AG04450 (cell line): ENCODE measurements around the gene COL5A1. TPM values are rescaled to one million over a fixed set of nuclear protein-coding genes. Genes with fewer than 3 reads are reported as not detected.

Source experiments
- CTCF ChIA-PET: fragments of 300-600, 350-600 bp; formaldehyde crosslinking; extraction: SDS; loops from one replicate; lab custom pipeline; 2022; ENCODE audit warnings: antibody characterized with exemption, inconsistent platforms; lab: Charles Lee
- POLR2A ChIA-PET: fragments of 350-600 bp; formaldehyde crosslinking; extraction: SDS; loops from one replicate; lab custom pipeline; 2021; ENCODE audit warnings: antibody characterized with exemption, inconsistent platforms; lab: Yijun Ruan, JAX
- DNase-seq: peaks from one replicate; pipeline ENCODE4 v3.0.0-alpha.2; 2011; ENCODE audit warnings: low read depth, low spot score
- H3K27ac ChIP-seq: one replicate; pipeline ENCODE4 v1.5.1; 2012; ENCODE audit warnings: low read depth, low read length, control low read depth
- H3K27me3 ChIP-seq: one replicate; pipeline ENCODE4 v1.6.0; 2012; ENCODE audit warnings: low read length; ENCODE audit not compliant: control insufficient read depth, insufficient read depth
- H3K4me3 ChIP-seq: 2 replicates; pipeline ENCODE4 v1.5.1; 2011; ENCODE audit warnings: mild to moderate bottlenecking, low read depth, low read length, control low read depth
- H3K9me3 ChIP-seq: 2 replicates; pipeline ENCODE4 v1.5.1; 2012; ENCODE audit warnings: low read length; ENCODE audit not compliant: control insufficient read depth, insufficient read depth
- polyA plus RNA-seq: library from polyadenylated mRNA; depleted of rRNA; stranded (reverse); fragments of >200 nt; gene quantifications from 2 replicates; pipeline ENCODE4 v1.2.3, GENCODE V29; 2011
- TF ChIP-seq, protein P1 (sequence below): IDR thresholded peaks from 2 replicates; pipeline ENCODE4 v1.5.1; 2011; ENCODE audit warnings: low read depth, low read length, control low read depth, inconsistent platforms

The COL5A1 gene
- polyA plus RNA-seq, 1 experiment = 73.3 TPM

- ChIA-PET POLR2A (no interaction called here), CTCF (no interaction called here)
- Histone ChIP-seq H3K4me3 (no peak overlapping the region), H3K27me3 (no peaks in the 10 kb centered on the region), H3K27ac (no peak overlapping the region), H3K9me3 (peaks cover 6% of the 10 kb centered on the region; the same call in 1 of the 2 replicates)
- TF ChIP-seq, protein P1, sequence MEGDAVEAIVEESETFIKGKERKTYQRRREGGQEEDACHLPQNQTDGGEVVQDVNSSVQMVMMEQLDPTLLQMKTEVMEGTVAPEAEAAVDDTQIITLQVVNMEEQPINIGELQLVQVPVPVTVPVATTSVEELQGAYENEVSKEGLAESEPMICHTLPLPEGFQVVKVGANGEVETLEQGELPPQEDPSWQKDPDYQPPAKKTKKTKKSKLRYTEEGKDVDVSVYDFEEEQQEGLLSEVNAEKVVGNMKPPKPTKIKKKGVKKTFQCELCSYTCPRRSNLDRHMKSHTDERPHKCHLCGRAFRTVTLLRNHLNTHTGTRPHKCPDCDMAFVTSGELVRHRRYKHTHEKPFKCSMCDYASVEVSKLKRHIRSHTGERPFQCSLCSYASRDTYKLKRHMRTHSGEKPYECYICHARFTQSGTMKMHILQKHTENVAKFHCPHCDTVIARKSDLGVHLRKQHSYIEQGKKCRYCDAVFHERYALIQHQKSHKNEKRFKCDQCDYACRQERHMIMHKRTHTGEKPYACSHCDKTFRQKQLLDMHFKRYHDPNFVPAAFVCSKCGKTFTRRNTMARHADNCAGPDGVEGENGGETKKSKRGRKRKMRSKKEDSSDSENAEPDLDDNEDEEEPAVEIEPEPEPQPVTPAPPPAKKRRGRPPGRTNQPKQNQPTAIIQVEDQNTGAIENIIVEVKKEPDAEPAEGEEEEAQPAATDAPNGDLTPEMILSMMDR = no peak
- DNase-seq = no peak
Observed at GRCh38 chr9:134728801-134729495, 87.3 kb downstream of the COL5A1 start.

DNA sequence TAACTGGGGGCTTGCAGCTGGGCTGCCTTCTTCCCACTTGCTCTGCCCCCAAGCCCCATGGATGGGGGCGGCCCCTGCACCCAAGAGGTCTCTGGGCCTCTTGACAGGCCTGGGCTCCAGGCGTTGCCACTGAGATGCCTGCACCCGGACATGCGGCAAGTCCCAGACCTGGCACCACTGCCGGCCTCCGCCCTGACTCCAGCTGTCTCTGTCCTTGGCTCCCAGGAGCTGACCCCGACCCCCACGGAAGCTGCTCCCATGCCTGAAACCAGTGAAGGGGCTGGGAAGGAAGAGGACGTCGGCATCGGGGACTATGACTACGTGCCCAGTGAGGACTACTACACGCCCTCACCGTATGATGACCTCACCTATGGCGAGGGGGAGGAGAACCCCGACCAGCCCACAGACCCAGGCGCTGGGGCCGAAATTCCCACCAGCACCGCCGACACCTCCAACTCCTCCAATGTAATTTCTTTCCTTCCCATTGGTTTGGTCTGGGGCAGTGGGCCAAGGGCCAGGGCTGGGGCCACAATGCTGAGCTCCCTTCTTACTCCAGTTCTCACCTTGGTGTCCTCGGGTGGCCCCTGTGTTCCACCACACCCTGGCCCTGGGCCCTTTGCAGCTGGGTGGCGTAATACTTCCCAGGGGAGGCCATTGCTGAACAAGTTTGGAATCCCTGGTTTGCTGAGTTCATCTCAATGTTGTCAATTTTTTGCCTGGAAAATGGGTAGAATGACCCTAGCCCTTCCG, 88.6 kb downstream of the COL5A1 start:
- POLR2A ChIA-PET = no interaction called here
- TF ChIP-seq, protein P1 = no peak
- CTCF ChIA-PET = no interaction called here
- H3K4me3 ChIP-seq = no peak overlapping the region
- H3K27ac ChIP-seq = no peak overlapping the region
- no peak for DNase-seq
- no peaks in the 10 kb centered on the region for H3K27me3 ChIP-seq
- peaks cover 6% of the 10 kb centered on the region; the same call in 1 of the 2 replicates for H3K9me3 ChIP-seq

DNA sequence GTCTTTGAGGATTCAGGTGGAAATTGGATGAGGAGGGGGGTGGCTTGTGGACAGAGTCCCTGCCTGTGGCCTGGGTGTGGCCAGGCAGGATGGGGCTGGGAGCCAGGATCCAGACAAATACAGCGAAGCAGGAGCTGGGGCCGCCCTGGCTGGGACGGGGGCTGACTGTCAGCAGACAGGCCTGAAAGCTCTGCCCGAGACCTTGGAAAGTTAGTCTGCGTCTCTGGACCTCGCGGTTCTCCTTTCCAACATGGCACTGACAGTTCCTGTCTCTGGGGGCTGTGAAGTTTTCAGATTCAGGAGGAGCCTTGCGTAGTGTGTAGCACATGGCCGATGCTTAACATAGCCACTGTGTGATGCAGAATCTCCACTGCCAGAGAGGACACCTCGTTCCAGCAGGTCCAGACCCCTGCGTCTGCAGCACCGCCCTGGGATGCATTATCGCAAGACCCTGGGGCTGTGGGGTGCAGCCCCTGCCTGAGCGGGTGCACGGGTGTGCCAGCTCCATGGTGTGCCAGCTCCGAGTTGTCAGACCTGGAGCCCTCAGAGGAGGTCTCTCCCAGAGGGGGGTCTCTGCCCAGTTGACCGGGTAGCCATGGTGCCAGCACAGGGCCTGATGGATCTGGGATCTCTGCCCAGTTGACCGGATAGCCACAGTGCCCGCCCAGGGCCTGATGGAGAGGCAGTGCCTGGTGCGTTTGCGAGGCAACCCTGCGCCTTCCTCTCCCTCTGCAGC, 89.3 kb downstream of the COL5A1 start:
- no peak for DNase-seq
- Histone ChIP-seq H3K27ac (no peak overlapping the region), H3K27me3 (no peaks in the 10 kb centered on the region), H3K9me3 (peaks cover 6% of the 10 kb centered on the region; the same call in 1 of the 2 replicates), H3K4me3 (no peak overlapping the region)
- TF ChIP-seq, protein P1 = no peak
- ChIA-PET POLR2A (no interaction called here), CTCF (no interaction called here)

- no peaks in the 10 kb centered on the region for H3K27me3 ChIP-seq
- no peak overlapping the region for H3K4me3 ChIP-seq
- CTCF ChIA-PET = interaction anchor here (1.0 kb wide), 1 partner anchor 40 kb away, joined by 4 read pairs; no protein-coding TSS in a partner anchor
- no peak for DNase-seq
- POLR2A ChIA-PET = interaction anchor here (0.8 kb wide), 1 partner anchor 61 kb away, joined by 4 read pairs; no protein-coding TSS in a partner anchor
- peak overlapping the region; percentile 47 for H3K27ac ChIP-seq
- H3K9me3 ChIP-seq = peaks cover 6% of the 10 kb centered on the region; the same call in 1 of the 2 replicates
- TF ChIP-seq, protein P1 = no peak
Observed at GRCh38 chr9:134731497-134732391, 90.1 kb downstream of the COL5A1 start.
